Endothelial cell of umbilical vein (primary cell): Measurements from ENCODE around the gene COL9A3. TPM values are rescaled to one million over a fixed set of nuclear protein-coding genes. Genes with fewer than 3 reads are reported as not detected.

Source experiments
- BruUV-seq: library from RNA; stranded (reverse); fragments of 400-500 nt; replicated peaks from 2 replicates; lab custom pipeline; 2021; lab: Mats Ljungman, UMichigan
- CTCF ChIA-PET: fragments of 300-600, 350-600 bp; sonication (Branson Sonifier 250); formaldehyde crosslinking; loops from one replicate; lab custom pipeline; 2021; ENCODE audit warnings: antibody characterized with exemption, inconsistent platforms; lab: Charles Lee
- POLR2A ChIA-PET: fragments of 300-600, 350-600 bp; sonication (Branson Sonifier 250); formaldehyde crosslinking; loops from one replicate; lab custom pipeline; 2021; ENCODE audit warnings: antibody characterized with exemption, inconsistent platforms; lab: Charles Lee
- DNase-seq: peaks from one replicate; pipeline ENCODE4 v3.0.0-alpha.2; 2011; ENCODE audit warnings: low read depth, low spot score
- FAIRE-seq: peaks from 2 replicates; lab custom pipeline; 2011; peaks lifted over from hg19 to GRCh38; lab: Jason Lieb, UNC
- H2AFZ ChIP-seq: 2 replicates; pipeline ENCODE4 v1.6.0; 2012; ENCODE audit warnings: low read depth, low read length, control low read depth, inconsistent platforms
- H3K27ac ChIP-seq: 2 replicates; pipeline ENCODE4 v1.5.1; 2011; ENCODE audit warnings: low read depth, mild to moderate bottlenecking, control low read depth, low read length, moderate library complexity; ENCODE audit not compliant: insufficient read depth
- H3K27me3 ChIP-seq, 2 experiments: 2 replicates each; pipeline versions ENCODE4 v1.6.0 to v1.6.1; 2011; ENCODE audit warnings: low read length in 2 of 2, mixed read lengths in 1 of 2; ENCODE audit not compliant: control insufficient read depth in 2 of 2, insufficient read depth in 2 of 2
- H3K36me3 ChIP-seq, 2 experiments: 2 replicates in 1 of 2; 3 replicates in 1 of 2; pipeline ENCODE4 v1.5.1; 2011; ENCODE audit warnings: low read length in 2 of 2, mild to moderate bottlenecking in 1 of 2, moderate library complexity in 1 of 2; ENCODE audit not compliant: control insufficient read depth in 2 of 2, insufficient read depth in 2 of 2; ENCODE audit errors: extremely low read depth in 1 of 2
- H3K4me1 ChIP-seq: 3 replicates; pipeline ENCODE4 v1.5.1; 2011; ENCODE audit warnings: mild to moderate bottlenecking, low read length; ENCODE audit not compliant: control insufficient read depth, insufficient read depth; ENCODE audit errors: extremely low read depth
- H3K4me2 ChIP-seq: 2 replicates; pipeline ENCODE4 v1.6.1; 2011; ENCODE audit warnings: low read length, control low read depth, mixed read lengths; ENCODE audit not compliant: insufficient read depth
- H3K4me3 ChIP-seq, 3 experiments: fragments of 200-600 bp in 1 of 3; sonication (generic), shearing (Covaris generic) in 1 of 3; replicated peaks in 1 of 3; 2 replicates each; pipeline ENCODE4 v1.5.1; 2011 to 2016; ENCODE audit warnings: control low read depth in 3 of 3, low read length in 3 of 3, mild to moderate bottlenecking in 2 of 3, inconsistent platforms in 1 of 3, low read depth in 1 of 3, moderate library complexity in 1 of 3; ENCODE audit not compliant: insufficient read depth in 1 of 3
- H3K79me2 ChIP-seq: 2 replicates; pipeline ENCODE4 v1.6.0; 2012; ENCODE audit warnings: low read length, inconsistent platforms; ENCODE audit not compliant: control insufficient read depth, insufficient read depth
- H3K9ac ChIP-seq: replicated peaks from 2 replicates; pipeline ENCODE3; 2011; ENCODE audit warnings: low read length, control low read depth; ENCODE audit not compliant: insufficient read depth; ENCODE audit errors: extremely low read depth
- H3K9me1 ChIP-seq: replicated peaks from 3 replicates; pipeline ENCODE4 v1.6.0; 2011; ENCODE audit warnings: mild to moderate bottlenecking, low read length; ENCODE audit not compliant: control insufficient read depth, insufficient read depth; ENCODE audit errors: extremely low read depth
- H3K9me3 ChIP-seq: replicated peaks from 2 replicates; pipeline ENCODE4 v1.5.1; 2012; ENCODE audit warnings: low read length, inconsistent platforms; ENCODE audit not compliant: control insufficient read depth, insufficient read depth
- H4K20me1 ChIP-seq: replicated peaks from 2 replicates; pipeline ENCODE3; 2011; ENCODE audit warnings: mild to moderate bottlenecking, low read length; ENCODE audit not compliant: control insufficient read depth, insufficient read depth; ENCODE audit errors: extremely low read depth
- EZH2 ChIP-seq: IDR thresholded peaks from 2 replicates; pipeline ENCODE4 v1.6.1; 2012; ENCODE audit warnings: borderline replicate concordance, low read depth, mild to moderate bottlenecking, moderate library complexity, low read length, inconsistent platforms; ENCODE audit not compliant: severe bottlenecking
- FOS ChIP-seq: IDR thresholded peaks from 2 replicates; pipeline ENCODE4 v1.6.1; 2011; ENCODE audit warnings: mild to moderate bottlenecking, low read length, moderate library complexity, borderline replicate concordance; ENCODE audit not compliant: insufficient read depth
- GATA2 ChIP-seq: IDR thresholded peaks from 2 replicates; pipeline ENCODE4 v1.7.0; 2011; ENCODE audit warnings: low read depth, mild to moderate bottlenecking, moderate library complexity, mixed read lengths, low read length; ENCODE audit not compliant: insufficient read length, insufficient read depth
- JUN ChIP-seq: IDR thresholded peaks from 2 replicates; pipeline ENCODE4 v1.6.1; 2011; ENCODE audit warnings: borderline replicate concordance, low read depth; ENCODE audit not compliant: insufficient read length, insufficient read depth
- MYC ChIP-seq: IDR thresholded peaks from one replicate; pipeline ENCODE4 v1.6.1; 2011; ENCODE audit warnings: mild to moderate bottlenecking, low read depth, low read length
- POLR2A ChIP-seq: IDR thresholded peaks from 2 replicates; pipeline ENCODE4 v1.6.1; 2012; ENCODE audit warnings: low read depth, mild to moderate bottlenecking, control low read depth, low read length
- POLR2AphosphoS5 ChIP-seq: IDR thresholded peaks from 2 replicates; pipeline ENCODE4 v1.6.1; 2012; ENCODE audit warnings: low read depth, mild to moderate bottlenecking, control low read depth, low read length, moderate library complexity; ENCODE audit not compliant: insufficient read depth
- dilution Hi-C: fragments of 300-500 bp; cut with MboI; formaldehyde crosslinking; loops from one replicate; pipeline ENCODE4 v1.15.0; 2019; ENCODE audit warnings: low sequenced_read_pairs; ENCODE audit not compliant: extremely low pct_ligation_motif_present
- intact Hi-C: fragments of 100-400 bp; cut with micrococcal nuclease; formaldehyde crosslinking; loops from one replicate; pipeline ENCODE4 v1.10.0; 2022
- polyA plus RNA-seq, 4 experiments: library from polyadenylated mRNA; depleted of rRNA in 3 of 4; stranded (reverse) in 3 of 4; unstranded in 1 of 4; fragments of >200 nt; gene quantifications; 2 replicates each; pipeline versions ENCODE4 v1.2.1 to v1.2.3, GENCODE V29; 2011 to 2012; ENCODE audit warnings: missing spikeins in 1 of 4
- total RNA-seq: library from RNA; stranded (reverse); gene quantifications from 2 replicates; pipeline ENCODE4 v1.2.3, GENCODE V29; 2021
- TF ChIP-seq, protein P1 (sequence below), 2 donors: IDR thresholded peaks; 1 replicate in 1 of 2; 2 replicates in 1 of 2; pipeline ENCODE4 v1.5.1; 2011; ENCODE audit warnings: low read length in 2 of 2, mild to moderate bottlenecking in 2 of 2, moderate library complexity in 2 of 2, control low read depth in 1 of 2, inconsistent platforms in 1 of 2, low read depth in 1 of 2; ENCODE audit not compliant: insufficient read depth in 1 of 2; ENCODE audit errors: extremely low read depth in 1 of 2
- TF ChIP-seq, protein P2 (sequence below): IDR thresholded peaks from 2 replicates; pipeline ENCODE4 v1.6.1; 2011; ENCODE audit not compliant: insufficient read depth, insufficient read length

COL9A3 gene
- total and polyA plus RNA-seq, 2 donors (not counting 3 experiments of a cell fraction or from before 2014, with no cell fraction given), result 0.46 to 0.60 TPM

DNA sequence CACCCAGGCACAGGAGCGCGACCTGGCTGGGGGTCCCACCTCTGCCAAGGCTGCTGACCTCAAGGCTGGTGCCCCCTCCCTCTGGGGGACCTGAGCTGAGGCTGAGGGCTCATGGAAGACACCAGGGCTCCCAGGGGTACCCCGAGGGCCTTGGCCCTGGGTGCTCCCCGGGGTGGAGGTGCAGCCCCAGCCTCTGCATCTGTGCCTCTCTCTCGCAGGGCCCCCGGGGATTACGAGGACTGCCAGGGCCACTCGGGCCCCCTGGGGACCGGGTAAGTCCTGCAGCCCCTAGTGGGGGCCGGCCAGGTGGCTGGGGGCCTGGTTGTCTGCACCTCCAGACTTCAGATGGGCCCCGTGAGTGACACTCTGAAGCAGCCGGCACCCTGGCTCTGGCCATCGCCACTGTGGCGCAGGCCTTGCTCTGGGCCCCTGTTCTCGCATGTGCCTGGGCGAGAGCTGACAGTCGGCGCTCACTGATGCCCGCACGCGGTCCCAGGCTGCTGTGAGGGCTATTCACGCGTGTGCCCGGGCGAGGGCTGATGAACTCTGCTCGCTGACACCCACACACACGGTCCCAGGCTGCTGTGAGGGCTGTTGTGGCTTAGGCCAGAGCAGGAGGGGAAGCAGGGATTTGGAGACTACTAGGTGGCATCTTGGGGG lies 9.3 kb downstream of the COL9A3 start:
- no peak for FAIRE-seq
- Histone ChIP-seq H3K4me2 (no peak overlapping the region), H3K36me3 (no peaks in the 10 kb centered on the region), H3K79me2 (no peaks in the 10 kb centered on the region), H3K9me3 (no peaks in the 10 kb centered on the region), H3K27ac (no peak overlapping the region), H2AFZ (no peak overlapping the region), H3K9me1 (no peaks in the 10 kb centered on the region), H3K4me1 (no peaks in the 10 kb centered on the region), H4K20me1 (no peaks in the 10 kb centered on the region), H3K4me3 (no peak overlapping the region), H3K27me3 (no peaks in the 10 kb centered on the region), H3K9ac (no peak overlapping the region)
- dilution Hi-C loops (no loop called here), intact Hi-C loops (no loop called here)
- TF ChIP-seq POLR2A (no peak), POLR2AphosphoS5 (no peak), JUN (no peak), FOS (no peak), EZH2 (no peak), MYC (no peak), GATA2 (no peak)
- TF ChIP-seq, protein P1, sequence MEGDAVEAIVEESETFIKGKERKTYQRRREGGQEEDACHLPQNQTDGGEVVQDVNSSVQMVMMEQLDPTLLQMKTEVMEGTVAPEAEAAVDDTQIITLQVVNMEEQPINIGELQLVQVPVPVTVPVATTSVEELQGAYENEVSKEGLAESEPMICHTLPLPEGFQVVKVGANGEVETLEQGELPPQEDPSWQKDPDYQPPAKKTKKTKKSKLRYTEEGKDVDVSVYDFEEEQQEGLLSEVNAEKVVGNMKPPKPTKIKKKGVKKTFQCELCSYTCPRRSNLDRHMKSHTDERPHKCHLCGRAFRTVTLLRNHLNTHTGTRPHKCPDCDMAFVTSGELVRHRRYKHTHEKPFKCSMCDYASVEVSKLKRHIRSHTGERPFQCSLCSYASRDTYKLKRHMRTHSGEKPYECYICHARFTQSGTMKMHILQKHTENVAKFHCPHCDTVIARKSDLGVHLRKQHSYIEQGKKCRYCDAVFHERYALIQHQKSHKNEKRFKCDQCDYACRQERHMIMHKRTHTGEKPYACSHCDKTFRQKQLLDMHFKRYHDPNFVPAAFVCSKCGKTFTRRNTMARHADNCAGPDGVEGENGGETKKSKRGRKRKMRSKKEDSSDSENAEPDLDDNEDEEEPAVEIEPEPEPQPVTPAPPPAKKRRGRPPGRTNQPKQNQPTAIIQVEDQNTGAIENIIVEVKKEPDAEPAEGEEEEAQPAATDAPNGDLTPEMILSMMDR (IDR thresholded peaks at IDR 0.05; ENCODE audit: extremely low read depth in 1 of 2, insufficient read depth in 1 of 2, low read depth in 1 of 2, low read length in 2 of 2), result no peak
- TF ChIP-seq, protein P2, sequence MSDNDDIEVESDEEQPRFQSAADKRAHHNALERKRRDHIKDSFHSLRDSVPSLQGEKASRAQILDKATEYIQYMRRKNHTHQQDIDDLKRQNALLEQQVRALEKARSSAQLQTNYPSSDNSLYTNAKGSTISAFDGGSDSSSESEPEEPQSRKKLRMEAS, result no peak
- DNase-seq, result no peak
- ChIA-PET POLR2A (no interaction called here), CTCF (no interaction called here)
- BruUV-seq, result no TSS peak
